CD4-positive, alpha-beta T cell (primary cell): Measurements from ENCODE around the gene EHD3. TPM values are rescaled to one million over a fixed set of nuclear protein-coding genes. Genes with fewer than 3 reads are reported as not detected.

ENCODE experiments used
- ATAC-seq: fragments of 200-7000 bp; cut with Tn5 transposase; one replicate; pipeline ENCODE4 v1.10.0; 2022; ENCODE audit warnings: mild to moderate bottlenecking; ENCODE audit not compliant: poor library complexity
- CTCF ChIA-PET: fragments of 350-600 bp; sonication (Branson Sonifier 250); formaldehyde crosslinking; loops from one replicate; lab custom pipeline; 2021; ENCODE audit warnings: antibody characterized with exemption, inconsistent platforms; lab: Charles Lee
- POLR2A ChIA-PET: fragments of 350-600 bp; sonication (Branson Sonifier 250); formaldehyde crosslinking; loops from one replicate; lab custom pipeline; 2021; ENCODE audit warnings: antibody characterized with exemption, inconsistent platforms; lab: Charles Lee
- DNase-seq, 14 experiments: peaks; one replicate each; pipeline ENCODE4 v3.0.0-alpha.2; 2013 to 2020; ENCODE audit warnings: mixed read lengths in 2 of 14
- H3K27ac ChIP-seq, 2 donors: one replicate each; pipeline versions ENCODE4 v1.5.1 to v1.7.0; 2013; ENCODE audit warnings: low read length in 2 of 2, low read depth in 1 of 2, mild to moderate bottlenecking in 1 of 2
- H3K27me3 ChIP-seq, 2 experiments: 1 replicate in 1 of 2; 2 replicates in 1 of 2; pipeline versions ENCODE4 v1.6.1 to v1.7.0; 2013; ENCODE audit warnings: low read length in 2 of 2, control low read depth in 1 of 2, mild to moderate bottlenecking in 1 of 2, moderate library complexity in 1 of 2; ENCODE audit not compliant: insufficient read depth in 2 of 2, control insufficient read depth in 1 of 2
- H3K36me3 ChIP-seq: one replicate; pipeline ENCODE4 v1.6.1; 2013; ENCODE audit warnings: low read length, control low read depth; ENCODE audit not compliant: insufficient read depth
- H3K4me1 ChIP-seq: one replicate; pipeline ENCODE4 v1.6.1; 2013; ENCODE audit warnings: low read length, control low read depth; ENCODE audit not compliant: insufficient read depth
- H3K4me3 ChIP-seq: one replicate; pipeline ENCODE4 v1.5.1; 2013; ENCODE audit warnings: mild to moderate bottlenecking, low read length, moderate library complexity
- H3K9me3 ChIP-seq, 2 experiments: 1 replicate in 1 of 2; 2 replicates in 1 of 2; pipeline versions ENCODE4 v1.6.1 to v1.7.0; 2013; ENCODE audit warnings: low read length in 2 of 2, mild to moderate bottlenecking in 2 of 2, control low read depth in 1 of 2, moderate library complexity in 1 of 2; ENCODE audit not compliant: control insufficient read depth in 1 of 2, insufficient read depth in 1 of 2
- H3K27ac Mint-ChIP-seq: one replicate; pipeline ENCODE4 v1.8.0; 2020; ENCODE audit warnings: mixed read lengths
- H3K27me3 Mint-ChIP-seq: one replicate; pipeline ENCODE4 v1.8.0; 2021; ENCODE audit warnings: mixed read lengths
- H3K36me3 Mint-ChIP-seq: one replicate; pipeline ENCODE4 v1.8.0; 2021; ENCODE audit warnings: low read depth, mixed read lengths
- H3K4me1 Mint-ChIP-seq: one replicate; pipeline ENCODE4 v1.8.0; 2021; ENCODE audit warnings: low read depth, mixed read lengths
- H3K4me3 Mint-ChIP-seq: one replicate; pipeline ENCODE4 v1.8.0; 2020; ENCODE audit warnings: mild to moderate bottlenecking, mixed read lengths
- H3K9me3 Mint-ChIP-seq: one replicate; pipeline ENCODE4 v1.8.0; 2020; ENCODE audit warnings: mixed read lengths
- intact Hi-C, 2 experiments: fragments of 100-400 bp; cut with DNase I in 1 of 2; cut with micrococcal nuclease in 1 of 2; formaldehyde crosslinking; loops; one replicate each; pipeline versions ENCODE4 v1.15.1 to v1.9.0; 2023 to 2025; cut with DNase I, micrococcal nuclease
- total RNA-seq, 174 experiments: library from RNA in 2 of 174; stranded (reverse) in 2 of 174; gene quantifications; one replicate each; pipeline ENCODE4 v1.2.3 and lab custom pipeline; 2021 to 2026
- TF ChIP-seq, protein P1 (sequence below): fragments of 200-600 bp; IDR thresholded peaks from one replicate; pipeline ENCODE4 v1.8.0; 2022; ENCODE audit warnings: antibody characterized with exemption, mild to moderate bottlenecking

EHD3 gene
- total RNA-seq, 2 experiments from 2014 or later = 1.4 to 1.7 TPM

DNA sequence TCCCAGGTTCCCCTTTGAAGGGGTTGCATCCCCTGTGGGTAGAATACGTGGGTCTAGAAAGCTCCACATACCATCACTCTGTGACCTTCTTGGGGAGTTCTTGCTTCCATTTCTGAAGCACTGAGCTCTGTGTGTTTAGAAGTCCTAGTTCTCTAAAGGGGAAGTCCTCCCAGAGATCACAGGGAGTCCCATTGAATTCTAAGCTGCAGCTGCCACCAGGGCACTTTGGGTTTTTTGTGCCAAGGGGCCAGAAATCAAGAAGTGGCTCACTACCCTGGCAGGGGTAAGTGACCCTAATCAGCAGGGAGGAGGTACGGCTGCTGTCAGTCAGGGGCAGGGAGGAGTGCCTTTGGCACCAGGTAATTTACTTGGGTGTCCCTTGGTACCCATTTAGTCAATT is 70.9 kb downstream of the EHD3 start:
- no peaks in the 10 kb centered on the region for H3K36me3 Mint-ChIP-seq
- Histone ChIP-seq H3K36me3 (no peaks in the 10 kb centered on the region), H3K4me3 (no peak overlapping the region), H3K27me3 (no peaks in the 10 kb centered on the region), H3K9me3 (peaks cover 0 to 2% of the 10 kb centered on the region in 2 experiments), H3K4me1 (no peaks in the 10 kb centered on the region), H3K27ac (no peak overlapping the region)
- no peak for DNase-seq
- no peaks in the 10 kb centered on the region for H3K27me3 Mint-ChIP-seq
- peaks cover 4% of the 10 kb centered on the region for H3K9me3 Mint-ChIP-seq
- TF ChIP-seq, protein P1, sequence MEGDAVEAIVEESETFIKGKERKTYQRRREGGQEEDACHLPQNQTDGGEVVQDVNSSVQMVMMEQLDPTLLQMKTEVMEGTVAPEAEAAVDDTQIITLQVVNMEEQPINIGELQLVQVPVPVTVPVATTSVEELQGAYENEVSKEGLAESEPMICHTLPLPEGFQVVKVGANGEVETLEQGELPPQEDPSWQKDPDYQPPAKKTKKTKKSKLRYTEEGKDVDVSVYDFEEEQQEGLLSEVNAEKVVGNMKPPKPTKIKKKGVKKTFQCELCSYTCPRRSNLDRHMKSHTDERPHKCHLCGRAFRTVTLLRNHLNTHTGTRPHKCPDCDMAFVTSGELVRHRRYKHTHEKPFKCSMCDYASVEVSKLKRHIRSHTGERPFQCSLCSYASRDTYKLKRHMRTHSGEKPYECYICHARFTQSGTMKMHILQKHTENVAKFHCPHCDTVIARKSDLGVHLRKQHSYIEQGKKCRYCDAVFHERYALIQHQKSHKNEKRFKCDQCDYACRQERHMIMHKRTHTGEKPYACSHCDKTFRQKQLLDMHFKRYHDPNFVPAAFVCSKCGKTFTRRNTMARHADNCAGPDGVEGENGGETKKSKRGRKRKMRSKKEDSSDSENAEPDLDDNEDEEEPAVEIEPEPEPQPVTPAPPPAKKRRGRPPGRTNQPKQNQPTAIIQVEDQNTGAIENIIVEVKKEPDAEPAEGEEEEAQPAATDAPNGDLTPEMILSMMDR = no peak
- H3K4me3 Mint-ChIP-seq = no peak overlapping the region
- no peaks in the 10 kb centered on the region for H3K4me1 Mint-ChIP-seq
- CTCF ChIA-PET = no interaction called here
- no peak for ATAC-seq
- no peak overlapping the region for H3K27ac Mint-ChIP-seq
- intact Hi-C loops = no loop called here
- POLR2A ChIA-PET = interaction anchor here (0.6 kb wide), 1 partner anchor 681 kb away, joined by 4 read pairs; no protein-coding TSS in a partner anchor

DNA sequence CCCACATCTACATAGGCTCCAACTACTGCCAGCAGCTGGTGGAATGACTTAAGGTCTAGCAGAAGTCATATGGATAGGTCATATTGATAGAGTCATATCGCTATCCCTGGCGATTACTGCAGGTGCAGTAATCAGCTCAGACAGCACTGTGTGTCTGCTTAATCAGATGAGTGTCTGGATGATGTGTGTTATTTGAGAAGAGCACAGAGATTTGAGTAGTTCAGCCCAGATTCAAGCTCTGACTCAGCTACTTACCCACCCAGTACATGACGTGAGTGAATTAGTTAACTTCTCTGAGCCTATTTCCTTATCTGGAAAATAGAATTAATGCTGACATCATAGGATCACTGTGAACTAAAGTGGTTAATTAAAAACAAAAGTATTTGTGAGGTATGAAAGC is 78.9 kb downstream of the EHD3 start:
- peaks cover 12% of the 10 kb centered on the region for H3K4me1 ChIP-seq
- peaks cover 18% of the 10 kb centered on the region for H3K4me1 Mint-ChIP-seq
- no peak overlapping the region for H3K27ac ChIP-seq
- DNase-seq = no peak
- peaks cover 4% of the 10 kb centered on the region for H3K9me3 Mint-ChIP-seq
- no peaks in the 10 kb centered on the region for H3K36me3 ChIP-seq
- CTCF ChIA-PET = no interaction called here
- peaks cover 0 to 4% of the 10 kb centered on the region in 2 experiments for H3K9me3 ChIP-seq
- H3K4me3 Mint-ChIP-seq = no peak overlapping the region
- TF ChIP-seq, protein P1 = no peak
- no peaks in the 10 kb centered on the region for H3K36me3 Mint-ChIP-seq
- no peak for ATAC-seq
- POLR2A ChIA-PET = no interaction called here
- H3K27me3 Mint-ChIP-seq = no peaks in the 10 kb centered on the region
- H3K27ac Mint-ChIP-seq = no peak overlapping the region
- peaks cover 4 to 10% of the 10 kb centered on the region in 2 experiments for H3K27me3 ChIP-seq
- intact Hi-C loops = no loop called here
- H3K4me3 ChIP-seq = no peak overlapping the region

DNA sequence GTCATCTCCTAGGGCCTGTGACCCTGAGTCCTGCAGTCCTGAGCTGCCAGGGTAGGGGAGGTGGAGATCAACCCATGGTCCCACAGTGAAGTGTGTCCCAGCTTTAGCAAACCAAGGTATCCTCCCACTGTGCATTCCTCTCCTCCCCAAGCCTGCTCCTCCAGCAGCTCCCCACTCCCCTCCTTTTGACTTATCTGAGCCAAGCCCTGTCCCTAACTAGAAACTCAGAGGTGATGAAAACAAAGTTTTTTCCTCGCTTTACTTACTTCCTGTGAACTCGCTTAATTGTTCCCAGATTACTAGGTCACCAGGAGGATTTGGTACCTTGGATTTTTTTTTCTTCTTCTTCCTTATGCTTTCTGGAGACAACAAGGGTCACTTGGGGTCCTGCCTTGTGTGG is 80.8 kb downstream of the EHD3 start:
- ChIA-PET POLR2A (no interaction called here), CTCF (no interaction called here)
- intact Hi-C loops = no loop called here
- Mint-ChIP-seq H3K4me3 (no peak overlapping the region), H3K4me1 (peaks cover 37% of the 10 kb centered on the region), H3K27ac (no peak overlapping the region), H3K36me3 (no peaks in the 10 kb centered on the region), H3K27me3 (no peaks in the 10 kb centered on the region), H3K9me3 (peaks cover 1% of the 10 kb centered on the region)
- Histone ChIP-seq H3K27me3 (peaks cover 4 to 10% of the 10 kb centered on the region in 2 experiments), H3K4me1 (peaks cover 28% of the 10 kb centered on the region), H3K27ac (no peak overlapping the region), H3K4me3 (no peak overlapping the region), H3K9me3 (peaks cover 0 to 3% of the 10 kb centered on the region in 2 experiments), H3K36me3 (no peaks in the 10 kb centered on the region)
- ATAC-seq (no peak), DNase-seq (no peak)
- TF ChIP-seq, protein P1 = no peak
